Liver (tissue), 3 donors: Measurements from ENCODE around the gene PELI2.

Experiments
- CTCF ChIP-seq: fragments of 150-350 bp; IDR thresholded peaks from 2 replicates; pipeline ENCODE4 v1.5.1; 2017; ENCODE audit warnings: improper control_type of control experiment, low read depth, low read length; ENCODE audit not compliant: missing input control
- EGR1 ChIP-seq, 2 donors: IDR thresholded peaks; 2 replicates each; pipeline ENCODE4 v1.6.1; 2016 to 2018; ENCODE audit warnings: antibody characterized with exemption in 2 of 2, low read depth in 2 of 2
- FOXA1 ChIP-seq: IDR thresholded peaks from 2 replicates; pipeline ENCODE4 v1.6.1; 2016; ENCODE audit warnings: antibody characterized with exemption
- GABPA ChIP-seq, 2 donors: IDR thresholded peaks in 1 of 2; conservative IDR thresholded peaks in 1 of 2; 2 replicates each; pipeline ENCODE4 v1.6.1; 2016; ENCODE audit warnings: antibody characterized with exemption in 2 of 2, mild to moderate bottlenecking in 1 of 2, moderate library complexity in 1 of 2
- JUND ChIP-seq, 2 donors: IDR thresholded peaks; 2 replicates each; pipeline ENCODE4 v1.6.1; 2016; ENCODE audit warnings: antibody characterized with exemption in 2 of 2
- MAX ChIP-seq: IDR thresholded peaks from 2 replicates; pipeline ENCODE4 v1.6.1; 2016; ENCODE audit warnings: antibody characterized with exemption
- RAD21 ChIP-seq, 2 donors: IDR thresholded peaks; 2 replicates each; pipeline ENCODE4 v1.6.1; 2016; ENCODE audit warnings: antibody characterized with exemption in 2 of 2, mild to moderate bottlenecking in 2 of 2
- REST ChIP-seq: IDR thresholded peaks from 2 replicates; pipeline ENCODE4 v1.6.1; 2016; ENCODE audit warnings: antibody characterized with exemption, mild to moderate bottlenecking
- RXRA ChIP-seq, 2 donors: IDR thresholded peaks; 2 replicates each; pipeline ENCODE4 v1.6.1; 2017 to 2018; ENCODE audit warnings: antibody characterized with exemption in 2 of 2, mild to moderate bottlenecking in 1 of 2
- SP1 ChIP-seq: IDR thresholded peaks from 2 replicates; pipeline ENCODE4 v1.6.1; 2018; ENCODE audit warnings: antibody characterized with exemption, mild to moderate bottlenecking
- TAF1 ChIP-seq: conservative IDR thresholded peaks from 2 replicates; pipeline ENCODE4 v1.6.1; 2016; ENCODE audit warnings: antibody characterized with exemption, mild to moderate bottlenecking
- TF ChIP-seq, protein P1 (sequence below): IDR thresholded peaks from 2 replicates; pipeline ENCODE4 v1.6.1; 2016; ENCODE audit warnings: antibody characterized with exemption
- donor health status: healthy.
- donor health status: healthy.

- TF ChIP-seq SP1 (no peak), CTCF (no peak), GABPA (IDR thresholded peaks at IDR 0.05 in 1 of 2, conservative IDR thresholded peaks at IDR 0.05 in 1 of 2) (no peak), EGR1 (IDR thresholded peaks at IDR 0.05; ENCODE audit: low read depth in 2 of 2) (no peak), TAF1 (no peak), MAX (no peak), FOXA1 (no peak), REST (no peak), RAD21 (IDR thresholded peaks at IDR 0.05) (no peak), RXRA (IDR thresholded peaks at IDR 0.05) (no peak), JUND (IDR thresholded peaks at IDR 0.05) (no peak)
- TF ChIP-seq, protein P1, sequence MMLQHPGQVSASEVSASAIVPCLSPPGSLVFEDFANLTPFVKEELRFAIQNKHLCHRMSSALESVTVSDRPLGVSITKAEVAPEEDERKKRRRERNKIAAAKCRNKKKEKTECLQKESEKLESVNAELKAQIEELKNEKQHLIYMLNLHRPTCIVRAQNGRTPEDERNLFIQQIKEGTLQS: no peak
Measured at GRCh38 chr14:56075301-56075700, 42.9 kb upstream of the PELI2 start.
